HG02623 (cell line): ENCODE results near the gene SLC39A9.
"Not testable (repeated sequence)": the region's sequence is repeated elsewhere in the genome, so short reads cannot be mapped to it uniquely, and the experiment has no call there.

Source experiments
- ATAC-seq: cut with Tn5 transposase; IDR thresholded peaks from one replicate; pipeline ENCODE4 v1.9.1; 2021; ENCODE audit warnings: moderate library complexity; ENCODE audit not compliant: unreplicated experiment

The SLC39A9 gene

DNA sequence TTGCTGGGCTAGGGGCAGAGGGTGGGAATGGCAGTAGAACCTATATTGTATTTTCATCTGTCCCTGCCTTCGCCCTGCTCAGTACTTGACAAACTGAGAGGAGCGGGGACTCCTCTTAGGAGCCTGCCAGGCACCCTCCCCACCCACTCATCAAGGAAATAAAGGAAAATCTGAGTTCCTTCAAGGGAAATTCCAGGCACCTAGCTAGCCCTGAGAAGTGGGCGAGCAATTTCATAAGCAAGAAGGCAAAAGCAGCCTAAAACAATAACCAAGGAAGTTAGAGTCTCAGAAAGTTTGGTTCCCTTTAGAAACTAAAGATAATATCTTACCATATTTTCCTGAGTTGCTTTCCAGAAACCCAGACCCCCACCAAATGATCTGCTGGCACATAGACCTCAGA lies 75.5 kb downstream of the SLC39A9 start:
- ATAC-seq: no peak

DNA sequence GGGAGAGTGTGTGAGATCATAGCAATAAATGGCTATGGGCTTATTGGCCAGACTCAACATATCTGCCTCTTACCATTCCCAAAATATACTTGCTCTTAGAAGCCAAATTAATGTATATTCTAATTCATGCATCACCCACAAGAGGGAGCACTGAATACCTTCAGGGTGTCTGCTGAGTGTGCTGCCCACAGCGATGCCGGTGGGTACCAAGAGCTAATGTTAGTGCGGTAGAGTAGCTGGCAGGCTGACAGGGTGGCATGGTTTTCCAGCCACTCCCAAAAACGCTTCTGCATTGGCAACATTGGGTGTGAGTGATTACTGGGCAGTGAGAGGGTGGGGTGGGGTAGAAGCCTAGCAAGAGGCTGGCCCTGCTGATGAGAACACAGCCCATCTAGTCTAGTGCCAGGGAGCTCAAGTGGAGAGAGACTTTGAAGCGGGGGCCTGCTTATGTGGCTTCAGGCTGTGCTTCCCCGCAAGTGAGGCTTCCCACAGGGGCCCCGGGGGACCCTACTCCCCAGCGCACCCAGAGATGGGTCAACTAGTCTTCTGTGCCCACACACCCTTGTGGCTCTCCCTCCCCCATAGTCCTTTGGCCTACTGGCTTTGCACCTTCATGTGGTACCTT lies 76.8 kb downstream of the SLC39A9 start:
- no peak for ATAC-seq

GRCh38 chr14:69476824-69477450 lies 78.4 kb downstream of the SLC39A9 start:
- ATAC-seq: not testable (repeated sequence)

- ATAC-seq: not testable (repeated sequence)
These were observed 79.6 kb downstream of the SLC39A9 start for GRCh38 chr14:69478055-69478454.

GRCh38 chr14:69479696-69480095 lies 81.2 kb downstream of the SLC39A9 start:
- ATAC-seq: no peak

DNA sequence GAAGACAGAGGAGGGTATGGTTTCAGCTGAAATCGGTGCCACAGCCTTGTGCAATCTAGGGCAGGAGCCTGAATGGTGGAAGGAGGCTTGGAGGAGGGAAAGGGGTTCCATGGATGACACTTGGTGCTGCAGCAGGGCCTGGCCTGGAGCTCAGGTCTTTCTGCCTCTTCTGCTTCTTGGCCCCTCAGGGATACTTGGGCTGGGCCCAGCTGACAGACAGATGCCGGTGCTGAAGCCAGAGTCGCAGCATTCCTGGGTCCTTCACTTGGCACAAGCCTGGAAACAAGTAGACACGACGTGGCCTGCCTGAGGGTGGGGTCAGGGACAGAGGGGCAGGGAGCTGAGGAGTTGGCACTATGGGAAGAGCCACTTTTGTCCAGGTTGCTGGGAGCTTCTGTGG lies 81.6 kb downstream of the SLC39A9 start:
- ATAC-seq: no peak

DNA sequence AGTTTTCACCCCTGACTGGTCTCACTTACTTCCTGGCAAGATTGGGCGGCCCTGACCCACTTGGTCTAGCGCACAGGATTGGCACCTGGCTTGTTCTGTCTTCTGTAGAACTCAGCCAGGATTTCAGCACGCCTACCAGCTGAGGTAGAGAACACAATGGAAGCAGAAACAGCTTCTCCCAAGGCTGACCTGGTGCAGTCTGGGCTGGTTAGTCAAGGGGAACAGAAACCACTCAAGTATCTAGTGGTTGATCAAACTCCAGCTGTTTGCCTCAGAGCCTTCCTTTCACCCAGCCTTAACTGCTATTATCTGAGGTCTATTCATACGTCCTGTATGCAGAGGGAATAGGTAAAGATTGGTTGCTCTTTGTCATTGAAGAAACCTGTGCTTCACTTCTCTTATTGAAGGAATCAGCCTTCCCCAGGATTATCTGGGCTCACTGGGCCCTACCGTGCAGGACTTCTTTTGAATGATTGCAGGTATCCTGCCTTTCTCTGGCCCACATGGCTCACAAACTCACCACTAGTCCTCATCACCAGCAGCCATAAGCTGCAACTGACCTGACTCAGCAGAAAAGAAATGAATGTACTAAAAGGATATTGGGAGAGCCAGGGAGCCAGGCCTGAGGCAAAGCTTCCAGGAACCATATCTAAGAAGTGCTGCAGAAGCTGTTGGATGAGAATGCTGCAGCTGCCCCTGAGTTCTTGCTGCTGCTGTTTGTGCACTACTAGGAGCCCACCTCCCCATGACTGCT lies 83.5 kb downstream of the SLC39A9 start:
- peak; percentile 89 for ATAC-seq

DNA sequence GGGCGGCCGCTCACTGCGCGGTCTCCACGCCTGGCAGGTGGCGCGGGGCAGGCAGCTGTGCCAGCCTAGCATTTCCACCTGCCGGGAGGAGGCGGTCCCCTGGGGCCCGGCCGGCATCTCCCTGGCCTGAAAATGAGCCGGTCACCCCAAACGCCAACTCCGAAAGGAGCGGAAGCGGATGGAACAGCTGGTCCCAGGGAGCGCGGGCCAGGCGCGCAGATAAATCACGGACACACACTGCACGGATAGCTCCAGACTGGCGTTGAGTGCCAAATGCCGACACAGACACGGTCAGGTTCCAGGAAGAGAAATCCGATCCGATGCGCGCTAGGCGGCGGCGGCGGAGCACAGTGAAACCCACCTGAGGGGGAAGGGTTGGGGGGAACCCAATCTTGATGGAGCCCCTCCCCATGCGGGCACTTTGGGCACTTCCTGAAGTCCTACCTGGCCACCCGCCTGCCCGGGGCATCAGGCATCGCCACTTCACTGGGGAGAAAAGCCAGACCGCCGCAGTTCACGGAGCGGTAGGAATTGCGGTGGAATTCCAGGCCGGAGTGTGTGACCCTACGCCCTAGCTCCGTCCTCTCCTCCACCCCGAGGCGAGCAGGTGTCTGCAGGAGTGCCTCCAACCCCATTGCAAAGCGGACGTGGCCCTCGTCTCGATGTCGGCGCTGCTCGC lies 85.4 kb downstream of the SLC39A9 start:
- ATAC-seq: no peak

DNA sequence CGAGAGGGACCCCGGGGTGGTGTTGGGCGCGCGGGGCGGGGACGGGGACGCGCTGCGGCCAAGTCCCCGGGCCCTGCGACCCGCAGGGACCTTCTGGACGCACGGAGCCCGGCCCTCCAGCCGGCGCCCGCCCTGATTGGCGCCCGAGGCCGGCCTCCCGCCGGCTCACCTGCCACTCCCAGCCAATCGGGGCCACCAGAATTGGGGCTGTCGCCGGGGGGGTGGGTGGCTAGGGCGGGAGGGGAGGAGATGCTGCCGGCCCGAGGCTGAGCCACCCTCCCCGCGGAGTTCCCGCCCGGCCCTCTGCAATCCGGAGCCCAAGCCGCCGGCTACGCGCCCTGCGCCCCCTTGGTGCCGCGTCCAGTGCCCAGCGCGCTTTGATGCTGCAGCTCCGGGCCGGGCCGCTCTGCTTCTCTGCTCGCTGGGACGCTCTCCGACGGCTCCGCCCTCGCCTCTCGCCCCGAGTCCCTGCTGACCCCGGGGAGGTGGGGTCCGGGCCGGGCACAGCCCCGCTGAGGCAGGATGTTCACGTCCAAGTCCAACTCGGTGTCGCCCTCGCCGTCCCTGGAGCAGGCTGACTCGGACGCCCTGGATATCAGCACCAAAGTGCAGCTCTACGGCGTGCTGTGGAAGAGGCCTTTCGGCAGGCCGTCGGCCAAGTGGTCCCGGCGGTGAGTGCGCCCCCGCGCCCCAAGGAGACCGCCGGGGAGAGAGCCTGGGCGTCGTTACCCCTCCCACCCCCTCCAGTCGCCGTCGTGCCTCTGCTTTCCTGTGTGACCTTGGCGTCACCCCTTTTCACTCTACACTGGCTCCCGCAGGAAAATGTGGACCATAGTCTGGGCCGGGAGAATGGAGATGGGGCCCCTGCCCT lies 86.2 kb downstream of the SLC39A9 start, which contains the start of gene PLEKHD1:
Gene PLEKHD1, plus strand, starts transcription at position 285 of the 871 bp plus-strand sequence. Its CDS starts 238 bp downstream, at position 523.
- ATAC-seq: no peak

GRCh38 chr14:69485315-69485660 lies 86.8 kb downstream of the SLC39A9 start:
- ATAC-seq: no peak

DNA sequence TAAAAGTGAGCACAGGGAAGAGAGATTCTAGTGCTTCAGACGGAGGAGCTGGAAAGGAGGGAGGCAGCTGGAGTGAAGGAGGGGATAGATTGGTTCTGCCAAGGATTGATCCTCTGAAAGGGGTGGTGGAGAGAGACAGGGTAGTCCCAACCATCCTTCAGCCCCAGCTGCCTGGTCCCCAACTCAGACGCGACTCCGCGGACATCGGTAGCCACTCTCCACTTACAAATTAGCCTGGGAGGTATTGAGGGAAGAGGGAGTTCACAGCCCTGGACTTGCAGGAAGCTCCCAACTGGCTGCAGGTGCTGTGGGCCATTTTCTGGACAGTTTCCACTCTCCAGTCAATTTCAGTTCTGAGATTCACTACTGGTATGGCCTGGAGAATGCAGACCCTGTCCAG lies 87.2 kb downstream of the SLC39A9 start:
- no peak for ATAC-seq

GRCh38 chr14:69487226-69487625 lies 88.7 kb downstream of the SLC39A9 start:
- ATAC-seq: no peak

DNA sequence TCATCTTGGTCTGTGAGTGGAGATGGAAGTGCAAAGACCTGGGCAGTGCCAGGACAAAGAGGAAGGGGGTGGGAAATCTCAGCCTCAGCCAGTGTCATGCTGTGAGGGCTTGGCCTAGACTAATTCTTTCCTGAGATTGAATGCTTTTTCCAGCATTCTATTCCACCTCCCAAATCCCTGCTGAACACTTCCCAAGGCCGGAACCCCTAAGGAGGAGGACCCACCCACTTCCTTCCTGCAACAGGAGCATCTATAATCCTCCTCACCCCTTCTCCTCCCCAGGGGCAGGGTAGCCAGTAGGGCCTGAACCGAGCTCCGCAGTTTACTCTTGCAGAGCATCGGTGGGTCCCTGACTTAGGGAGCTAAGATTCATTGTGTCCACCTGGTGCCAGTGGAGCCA lies 89.3 kb downstream of the SLC39A9 start:
- no peak for ATAC-seq

- no peak for ATAC-seq
These were observed 91.0 kb downstream of the SLC39A9 start for GRCh38 chr14:69489495-69489894.

GRCh38 chr14:69490219-69490918 lies 91.9 kb downstream of the SLC39A9 start:
- no peak for ATAC-seq

DNA sequence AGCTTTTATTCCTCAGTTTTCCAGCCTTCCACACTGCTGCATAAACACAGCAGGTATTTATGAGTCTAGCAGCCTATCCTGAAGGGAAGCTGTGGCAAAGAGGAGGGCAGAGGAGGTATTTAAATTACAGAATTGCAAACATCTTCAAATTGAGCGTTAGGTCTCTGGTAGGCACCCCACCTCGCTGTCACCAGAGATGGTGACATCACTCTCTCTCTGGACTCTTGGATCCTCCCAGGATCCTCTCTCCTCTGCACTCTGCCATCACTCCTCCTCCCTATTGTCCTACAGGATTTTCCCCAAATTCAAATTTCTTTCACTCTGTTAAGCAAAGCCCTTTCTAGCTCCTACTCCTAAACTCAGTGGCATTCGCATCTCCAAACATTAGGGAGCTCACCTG lies 92.7 kb downstream of the SLC39A9 start:
- ATAC-seq: no peak

DNA sequence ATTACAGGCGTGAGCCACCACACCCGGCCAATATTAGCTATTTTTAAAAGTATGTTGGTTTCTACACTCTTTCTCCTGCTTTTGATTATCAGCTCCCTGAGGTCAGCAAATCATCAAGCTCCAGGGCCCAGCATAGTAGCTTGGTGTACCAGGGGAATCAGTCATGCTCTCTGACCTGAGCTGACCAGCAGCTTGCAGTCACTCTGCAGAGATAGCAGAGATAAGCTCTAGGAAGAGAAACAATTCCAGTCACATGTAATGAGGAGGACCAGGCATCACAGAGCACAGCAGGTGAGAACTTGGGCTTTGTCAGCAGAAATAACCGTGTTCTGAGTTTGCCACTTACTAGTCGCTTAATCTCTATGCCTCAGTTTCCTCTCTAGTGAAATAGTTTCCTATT lies 94.5 kb downstream of the SLC39A9 start:
- no peak for ATAC-seq

DNA sequence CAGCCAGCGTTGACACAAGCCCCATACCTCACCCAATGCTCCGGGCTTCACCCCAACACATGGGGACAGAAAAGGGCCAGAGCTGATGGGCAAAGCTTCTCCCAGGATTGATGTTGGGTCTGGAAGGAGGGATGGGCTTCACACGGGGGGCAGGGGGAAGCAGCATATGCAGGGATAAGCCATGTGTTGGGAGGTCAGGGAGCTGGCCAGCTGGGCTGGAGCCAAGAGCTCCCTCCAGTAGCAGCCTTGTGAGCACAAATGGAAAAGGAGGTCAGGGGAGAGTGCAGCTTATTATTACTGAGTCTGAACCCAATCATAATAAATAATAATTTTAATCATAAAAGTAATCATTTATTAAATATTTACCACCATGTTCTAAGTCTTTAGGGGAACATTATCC lies 95.3 kb downstream of the SLC39A9 start:
- ATAC-seq: no peak

DNA sequence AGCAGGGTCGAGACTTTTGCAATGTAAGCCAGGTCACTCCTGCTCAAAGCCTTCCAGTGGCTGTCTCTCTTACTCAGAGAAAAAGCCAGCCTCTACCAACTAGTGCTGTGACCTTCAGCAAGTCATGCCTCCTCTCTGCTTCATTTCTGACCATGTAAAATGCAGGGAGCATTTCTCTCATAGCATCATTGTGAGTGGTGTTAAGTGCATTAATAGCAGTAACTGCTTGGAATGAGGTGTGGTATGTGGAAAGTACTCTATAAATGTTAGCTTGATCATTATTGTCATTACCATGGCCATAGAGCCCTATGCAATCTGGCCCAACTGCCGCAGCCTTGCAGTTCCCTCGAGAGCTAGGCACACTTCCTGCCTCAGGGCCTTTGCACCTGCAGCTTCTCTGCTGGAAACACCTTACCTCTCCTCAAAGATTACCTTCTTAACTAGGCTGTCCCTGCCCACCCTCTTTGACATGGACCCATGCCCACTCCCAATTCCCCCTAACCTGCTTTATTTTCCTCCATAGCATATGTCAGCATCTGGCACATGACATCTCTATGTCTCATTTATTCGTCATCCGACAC lies 96.9 kb downstream of the SLC39A9 start:
- ATAC-seq: no peak

GRCh38 chr14:69497866-69498265 lies 99.4 kb downstream of the SLC39A9 start:
- ATAC-seq: not testable (repeated sequence)
